ENCODE measurements around the gene PIK3R1.

PIK3R1 gene

GRCh38 chr5:68334553-68334886 lies 119.0 kb downstream of the PIK3R1 start:
- TF ChIP-seq CTCF (IDR thresholded peaks at IDR 0.05; ENCODE audit: borderline replicate concordance, extremely low read depth, low read length, poor library complexity, severe bottlenecking), result no peak
- no peak for TF ChIP-seq EZH2 (IDR thresholded peaks at IDR 0.05; ENCODE audit: borderline replicate concordance, low read depth, low read length, severe bottlenecking)
- ATAC-seq (ENCODE audit: insufficient read depth, low read depth) (no peak), DNase-seq (no peak)
- Histone ChIP-seq H3K4me3 (ENCODE audit: low read depth in 1 of 2, low read length in 2 of 2) (no peak overlapping the region), H3K79me2 (ENCODE audit: insufficient read depth, low read length) (no peaks in the 10 kb centered on the region), H3K36me3 (ENCODE audit: insufficient read depth, low read length) (no peaks in the 10 kb centered on the region), H3K4me2 (ENCODE audit: insufficient read depth, low read length) (no peak overlapping the region), H4K20me1 (ENCODE audit: insufficient read depth, low read length) (no peaks in the 10 kb centered on the region), H2AFZ (ENCODE audit: low read depth, low read length) (no peak overlapping the region), H3K9ac (ENCODE audit: low read depth, low read length) (no peak overlapping the region), H3K27ac (ENCODE audit: low read length) (no peak overlapping the region), H3K27me3 (ENCODE audit: insufficient read depth, low read length, poor library complexity) (no peaks in the 10 kb centered on the region), H3K4me1 (ENCODE audit: insufficient read depth, low read length) (no peaks in the 10 kb centered on the region), H3K9me3 (ENCODE audit: insufficient read depth, low read length, severe bottlenecking) (no peaks in the 10 kb centered on the region)

- TF ChIP-seq EZH2 (IDR thresholded peaks at IDR 0.05; ENCODE audit: borderline replicate concordance, low read depth, low read length, severe bottlenecking) (no peak), CTCF (IDR thresholded peaks at IDR 0.05; ENCODE audit: borderline replicate concordance, extremely low read depth, low read length, poor library complexity, severe bottlenecking) (no peak)
- ATAC-seq (ENCODE audit: insufficient read depth, low read depth), result no peak
- no peak overlapping the region for H3K4me2 ChIP-seq (ENCODE audit: insufficient read depth, low read length)
These were observed 119.5 kb downstream of the PIK3R1 start for GRCh38 chr5:68335075-68335474.

GRCh38 chr5:68336200-68336599 lies 120.6 kb downstream of the PIK3R1 start:
- DNase-seq, result no peak

More at GRCh38 chr5:68335075-68335474, 119.5 kb downstream of the PIK3R1 start:
- no peaks in the 10 kb centered on the region for H3K9me3 ChIP-seq (ENCODE audit: insufficient read depth, low read length, severe bottlenecking)
- no peak overlapping the region for H3K27ac ChIP-seq (ENCODE audit: low read length)
- no peaks in the 10 kb centered on the region for H3K36me3 ChIP-seq (ENCODE audit: insufficient read depth, low read length)
- H3K4me1 ChIP-seq (ENCODE audit: insufficient read depth, low read length), result no peaks in the 10 kb centered on the region
- no peaks in the 10 kb centered on the region for H3K27me3 ChIP-seq (ENCODE audit: insufficient read depth, low read length, poor library complexity)
- no peak overlapping the region for H2AFZ ChIP-seq (ENCODE audit: low read depth, low read length)
- no peak for DNase-seq
- H3K9ac ChIP-seq (ENCODE audit: low read depth, low read length), result no peak overlapping the region
- no peak overlapping the region for H3K4me3 ChIP-seq (ENCODE audit: low read depth in 1 of 2, low read length in 2 of 2)
- no peaks in the 10 kb centered on the region for H3K79me2 ChIP-seq (ENCODE audit: insufficient read depth, low read length)
- H4K20me1 ChIP-seq (ENCODE audit: insufficient read depth, low read length), result no peaks in the 10 kb centered on the region

More at GRCh38 chr5:68336200-68336599, 120.6 kb downstream of the PIK3R1 start:
- no peaks in the 10 kb centered on the region for H3K79me2 ChIP-seq (ENCODE audit: insufficient read depth, low read length)
- H4K20me1 ChIP-seq (ENCODE audit: insufficient read depth, low read length), result no peaks in the 10 kb centered on the region
- H3K36me3 ChIP-seq (ENCODE audit: insufficient read depth, low read length), result no peaks in the 10 kb centered on the region
- no peak overlapping the region for H3K27ac ChIP-seq (ENCODE audit: low read length)
- H3K4me1 ChIP-seq (ENCODE audit: insufficient read depth, low read length), result no peaks in the 10 kb centered on the region
- TF ChIP-seq EZH2 (IDR thresholded peaks at IDR 0.05; ENCODE audit: borderline replicate concordance, low read depth, low read length, severe bottlenecking) (no peak), CTCF (IDR thresholded peaks at IDR 0.05; ENCODE audit: borderline replicate concordance, extremely low read depth, low read length, poor library complexity, severe bottlenecking) (no peak)
- H3K4me2 ChIP-seq (ENCODE audit: insufficient read depth, low read length), result no peak overlapping the region
- H3K9me3 ChIP-seq (ENCODE audit: insufficient read depth, low read length, severe bottlenecking), result no peaks in the 10 kb centered on the region
- no peaks in the 10 kb centered on the region for H3K27me3 ChIP-seq (ENCODE audit: insufficient read depth, low read length, poor library complexity)
- no peak overlapping the region for H3K4me3 ChIP-seq (ENCODE audit: low read depth in 1 of 2, low read length in 2 of 2)
- H3K9ac ChIP-seq (ENCODE audit: low read depth, low read length), result no peak overlapping the region
- no peak for ATAC-seq (ENCODE audit: insufficient read depth, low read depth)
- H2AFZ ChIP-seq (ENCODE audit: low read depth, low read length), result no peak overlapping the region
